GM21786 (cell line): Measurements from ENCODE around the gene SFXN5.
A peak's percentile ranks its signal among the peaks of the same experiment; 100 is the strongest.
"Not testable (repeated sequence)": the region's sequence is repeated elsewhere in the genome, so short reads cannot be mapped to it uniquely, and the experiment has no call there.

Source experiments
- ATAC-seq: cut with Tn5 transposase; IDR thresholded peaks from one replicate; pipeline ENCODE4 v1.9.1; 2021; ENCODE audit not compliant: unreplicated experiment

SFXN5 gene

DNA sequence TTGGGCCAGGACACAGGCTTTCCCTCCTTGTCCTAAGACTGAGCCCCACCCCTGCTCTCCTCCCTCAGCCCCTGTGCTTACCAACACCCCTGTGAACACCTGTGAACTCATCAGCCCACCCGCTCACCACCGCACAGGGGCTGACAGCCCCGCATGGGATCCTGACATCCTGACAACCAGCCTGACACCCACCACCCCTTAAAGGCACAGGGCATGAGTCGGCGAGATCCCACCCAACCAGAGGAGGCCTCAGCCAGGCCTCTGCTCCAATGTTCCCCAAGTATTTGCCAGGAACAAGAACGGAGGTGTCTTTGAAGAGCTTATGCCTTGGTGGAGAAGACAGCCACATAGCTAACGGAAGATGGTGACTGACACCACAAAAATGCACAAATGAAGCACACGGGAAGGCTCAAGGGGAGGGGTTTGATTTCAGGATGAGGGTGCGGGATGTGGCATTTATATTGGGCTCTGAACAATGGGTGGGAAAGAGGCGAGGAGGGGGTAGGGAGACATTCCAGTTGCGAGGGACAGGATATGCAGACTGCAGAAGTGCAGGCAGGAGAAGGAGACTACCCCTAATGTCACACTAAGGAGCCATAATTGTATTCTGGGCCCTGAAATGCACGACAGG lies 30.2 kb upstream of the SFXN5 start:
- ATAC-seq, result no peak

- ATAC-seq, result no peak
Measured at GRCh38 chr2:73100956-73101355, 29.4 kb upstream of the SFXN5 start.

- no peak for ATAC-seq
Measured at GRCh38 chr2:73099486-73099885, 28.0 kb upstream of the SFXN5 start.

GRCh38 chr2:73095910-73096309 lies 24.4 kb upstream of the SFXN5 start:
- no peak for ATAC-seq

DNA sequence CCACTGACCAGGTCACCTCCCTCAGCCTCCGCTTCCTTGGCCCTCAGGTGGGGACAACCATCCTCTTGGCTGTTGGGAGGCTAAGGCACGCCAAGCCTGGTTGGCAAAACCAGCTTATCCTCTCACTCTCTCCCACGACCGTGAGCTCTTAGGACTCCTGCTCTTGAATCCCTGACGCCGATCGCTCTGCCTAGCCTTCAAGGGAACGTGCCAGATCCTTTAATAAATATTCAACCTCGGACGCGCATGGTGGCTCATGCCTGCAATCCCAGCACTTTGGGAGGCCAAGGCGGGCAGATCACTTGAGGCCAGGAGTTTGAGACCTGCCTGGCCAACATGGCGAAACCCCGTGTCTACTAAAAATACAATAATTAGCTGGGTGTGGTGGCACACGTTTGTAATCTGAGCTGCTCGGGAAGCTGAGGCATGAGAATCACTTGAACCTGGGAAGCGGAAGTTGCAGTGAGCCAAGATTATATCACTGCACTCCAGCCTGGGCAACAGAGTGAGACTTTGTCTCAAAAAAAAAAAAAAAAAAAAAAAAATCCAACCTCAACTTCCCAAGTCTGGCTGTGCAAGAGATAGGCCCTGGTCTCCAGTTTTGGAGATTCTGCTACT lies 22.2 kb upstream of the SFXN5 start:
- ATAC-seq, result not testable (repeated sequence)

- ATAC-seq, result no peak
Measured at GRCh38 chr2:73092146-73092783, 20.8 kb upstream of the SFXN5 start.

GRCh38 chr2:73091696-73092095 lies 20.2 kb upstream of the SFXN5 start:
- ATAC-seq, result no peak

- no peak for ATAC-seq
Measured at GRCh38 chr2:73091164-73091563, 19.7 kb upstream of the SFXN5 start.

DNA sequence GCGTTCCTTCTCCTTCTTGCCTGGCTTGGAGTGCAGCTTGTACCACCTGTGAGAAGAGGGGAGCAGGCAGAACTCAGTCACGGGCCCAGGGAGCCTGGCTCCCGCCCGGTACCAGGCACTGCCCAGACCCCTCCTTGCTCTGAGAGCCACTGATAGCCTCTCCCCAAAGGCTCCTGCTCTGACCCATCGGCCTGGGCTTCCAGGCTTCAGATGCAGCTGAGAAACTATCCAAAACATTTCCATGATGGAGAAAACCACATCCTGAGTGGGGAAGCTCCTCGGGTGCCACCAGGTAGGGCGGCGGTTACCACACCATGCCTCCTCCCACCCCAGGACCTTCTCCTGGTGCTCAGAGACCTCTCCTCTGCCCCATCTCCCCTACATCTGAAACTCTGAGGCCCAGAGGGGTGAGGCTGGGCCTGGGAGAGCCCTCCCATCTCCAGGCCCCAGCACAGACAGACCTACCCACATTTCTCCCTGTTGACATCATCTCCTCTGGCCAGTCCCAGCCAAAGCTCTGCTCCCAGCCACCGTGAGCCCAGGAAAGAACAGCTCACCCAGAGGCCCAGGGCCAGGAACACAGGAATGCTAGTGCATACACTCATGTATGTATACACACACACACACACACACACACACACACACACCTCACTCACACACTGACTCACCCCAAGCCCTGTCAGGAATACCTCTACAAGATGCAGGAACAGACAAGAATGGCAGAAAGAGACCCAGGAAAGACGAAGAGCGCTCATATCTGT lies 17.9 kb upstream of the SFXN5 start:
- no peak for ATAC-seq

GRCh38 chr2:73088703-73089102 lies 17.2 kb upstream of the SFXN5 start:
- ATAC-seq, result no peak

DNA sequence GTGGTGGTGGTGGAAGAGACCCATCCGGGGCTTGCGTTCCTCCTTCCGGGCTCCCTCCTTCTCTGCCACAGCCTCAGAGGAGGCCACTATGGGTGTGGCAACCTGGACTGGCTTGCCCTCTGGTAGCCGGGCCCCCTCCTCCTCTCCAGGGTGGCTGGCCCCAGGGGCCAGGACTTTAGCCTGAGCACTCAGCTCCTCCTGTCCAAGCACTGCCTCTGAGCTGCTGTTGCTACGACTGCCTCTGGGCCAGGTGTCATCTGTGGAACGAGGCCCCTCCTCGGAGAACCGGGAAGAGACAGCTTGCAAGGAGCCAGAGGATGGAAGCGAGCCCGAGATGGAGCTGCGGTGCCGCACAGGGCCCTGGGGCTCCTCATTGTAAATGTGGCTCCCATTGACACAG lies 16.7 kb upstream of the SFXN5 start:
- ATAC-seq, result no peak

DNA sequence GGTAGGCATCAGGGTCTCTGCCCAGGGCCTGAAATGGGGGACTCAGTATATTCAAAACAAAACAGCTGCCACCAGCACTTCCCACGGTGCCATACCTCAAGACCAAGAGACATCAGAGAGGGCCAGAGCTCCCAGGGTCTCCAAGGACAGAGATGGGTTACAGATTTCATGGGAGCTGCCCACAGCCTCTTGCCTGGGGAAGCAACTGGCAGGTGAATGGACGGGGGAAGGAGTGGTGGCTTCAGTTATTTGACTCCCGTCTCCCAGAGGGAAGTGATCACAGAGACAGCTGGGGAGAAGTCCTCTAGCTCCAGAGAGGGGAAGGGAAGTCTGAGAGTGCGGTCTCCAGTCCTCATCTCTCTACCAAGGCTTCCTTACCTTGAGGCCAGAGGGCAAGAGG lies 15.8 kb upstream of the SFXN5 start:
- ATAC-seq, result no peak

DNA sequence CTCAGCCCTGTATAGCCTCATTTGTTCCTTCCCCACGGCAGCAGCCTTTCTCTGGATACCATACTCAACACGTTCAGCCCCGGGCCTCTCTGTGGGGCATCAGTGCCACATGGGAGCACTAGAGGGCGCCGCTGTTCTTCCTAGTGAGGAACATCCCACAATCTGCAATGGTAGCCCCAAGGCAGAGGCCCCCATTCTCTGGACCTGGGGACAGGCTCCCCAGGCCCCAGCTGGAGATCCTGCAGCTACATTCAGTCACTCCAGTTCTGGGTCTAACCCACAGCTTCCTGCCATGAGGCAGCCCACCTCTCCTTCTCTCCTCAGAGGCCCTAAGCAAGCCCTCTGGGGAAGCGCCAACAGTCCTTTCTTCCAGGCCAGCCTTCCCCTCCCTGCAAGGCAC lies 14.2 kb upstream of the SFXN5 start:
- peak; percentile 88 for ATAC-seq

GRCh38 chr2:73084971-73085370 lies 13.5 kb upstream of the SFXN5 start:
- no peak for ATAC-seq

GRCh38 chr2:73083886-73084800 lies 12.6 kb upstream of the SFXN5 start:
- no peak for ATAC-seq

GRCh38 chr2:73082523-73083410 lies 11.3 kb upstream of the SFXN5 start:
- ATAC-seq, result no peak

DNA sequence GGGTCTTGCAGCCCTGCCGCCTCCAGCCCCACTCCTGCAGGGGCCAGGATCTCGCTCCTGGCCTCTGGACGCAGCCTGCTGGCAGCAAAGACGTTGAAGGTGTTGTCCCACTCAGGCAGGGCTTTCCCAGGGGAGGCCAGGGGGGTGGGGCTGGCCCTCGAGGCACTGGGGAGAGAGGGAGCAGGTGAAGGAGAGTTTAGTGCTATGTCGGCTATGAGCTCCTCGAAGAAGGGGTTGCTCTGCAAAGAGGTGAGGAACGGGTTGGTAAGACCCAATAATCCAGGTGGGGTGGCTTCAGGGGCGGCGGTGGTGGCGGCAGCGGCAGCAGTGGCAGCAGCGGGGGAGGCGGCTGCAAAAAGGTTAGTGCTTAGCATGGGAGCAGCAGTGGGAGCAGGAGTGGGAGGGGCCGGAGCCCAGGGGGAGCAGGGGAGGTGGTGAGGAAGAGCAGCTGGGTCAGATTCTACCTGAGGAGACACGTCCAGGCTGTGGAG lies 9.7 kb upstream of the SFXN5 start:
- ATAC-seq, result no peak

GRCh38 chr2:73080321-73081131 lies 9.0 kb upstream of the SFXN5 start:
- ATAC-seq, result no peak

- ATAC-seq, result no peak
Measured at GRCh38 chr2:73079636-73080035, 8.1 kb upstream of the SFXN5 start.
